Midbrain (tissue), 1 donor: ENCODE measurements around the gene PPP2R3B.
A peak's percentile ranks its signal among the peaks of the same experiment; 100 is the strongest.
"Not testable (repeated sequence)": the region's sequence is repeated elsewhere in the genome, so short reads cannot be mapped to it uniquely, and the experiment has no call there.

ENCODE experiments used
- DNase-seq: peaks from one replicate; lab custom pipeline; 2025; lab: John Stamatoyannopoulos, UW

PPP2R3B gene

GRCh38 chrX:405149-405548, 18.4 kb upstream of the PPP2R3B start:
- no peak for DNase-seq

DNA sequence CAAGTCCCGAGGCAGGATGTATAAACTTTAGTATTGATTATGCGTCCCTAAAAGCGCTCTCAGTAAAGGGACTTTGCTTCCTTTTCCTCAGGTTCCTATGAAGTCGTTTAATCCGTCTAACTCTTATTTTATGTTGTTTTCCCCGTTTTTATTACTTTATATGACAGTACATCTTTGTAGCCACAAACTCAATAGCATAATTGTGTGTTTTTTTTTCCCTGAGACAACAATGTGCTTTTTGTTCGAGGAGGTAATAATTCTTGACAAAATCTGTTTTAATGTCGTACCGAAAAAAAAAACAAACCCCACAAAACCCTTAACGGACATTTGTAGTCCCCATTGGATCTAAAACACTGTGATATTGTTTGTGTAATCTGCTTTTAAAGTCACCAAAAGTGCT, 17.9 kb upstream of the PPP2R3B start:
- no peak for DNase-seq

DNA sequence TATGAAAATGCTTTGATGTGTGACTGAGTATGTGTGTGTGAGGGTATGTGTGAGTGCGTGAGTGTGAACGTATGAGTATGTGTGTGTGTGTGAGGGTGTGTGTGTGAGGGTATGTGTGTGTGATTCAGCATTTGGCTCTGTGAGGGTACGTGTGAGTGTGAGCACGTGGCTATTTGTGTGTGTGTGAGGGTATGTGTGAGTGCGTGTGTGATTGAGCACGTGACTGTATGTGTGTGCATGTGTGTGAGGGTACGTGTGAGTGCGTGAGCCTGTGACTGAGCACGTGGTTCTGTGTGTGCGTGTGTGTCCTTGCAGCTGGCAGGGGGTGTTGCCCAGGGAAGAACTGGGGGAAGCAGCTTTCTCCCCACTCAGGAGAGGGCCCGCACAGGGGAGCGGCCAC, 16.1 kb upstream of the PPP2R3B start:
- no peak for DNase-seq

- DNase-seq: no peak
These were observed 13.6 kb upstream of the PPP2R3B start for GRCh38 chrX:400258-400657.

DNA sequence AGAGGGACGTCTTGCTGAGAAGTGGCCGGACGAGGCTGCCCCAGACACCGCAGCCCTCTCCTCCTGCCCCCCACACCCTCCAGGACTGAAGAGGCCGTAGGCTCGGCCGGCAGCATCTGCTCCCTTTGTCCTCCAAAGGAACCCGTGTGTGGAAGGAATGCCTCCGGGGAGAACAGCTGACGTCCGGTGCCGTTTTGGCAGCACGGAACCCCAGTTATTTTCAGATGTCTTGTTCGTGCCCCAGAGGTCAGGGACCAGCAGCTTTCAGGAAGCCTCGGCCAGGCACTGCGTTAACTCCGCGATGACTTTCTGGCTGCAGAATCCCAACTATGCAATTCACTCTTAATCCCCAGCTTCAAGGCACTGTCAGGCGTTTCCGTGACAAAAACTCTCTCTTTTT, 10.9 kb upstream of the PPP2R3B start:
- no peak for DNase-seq

DNA sequence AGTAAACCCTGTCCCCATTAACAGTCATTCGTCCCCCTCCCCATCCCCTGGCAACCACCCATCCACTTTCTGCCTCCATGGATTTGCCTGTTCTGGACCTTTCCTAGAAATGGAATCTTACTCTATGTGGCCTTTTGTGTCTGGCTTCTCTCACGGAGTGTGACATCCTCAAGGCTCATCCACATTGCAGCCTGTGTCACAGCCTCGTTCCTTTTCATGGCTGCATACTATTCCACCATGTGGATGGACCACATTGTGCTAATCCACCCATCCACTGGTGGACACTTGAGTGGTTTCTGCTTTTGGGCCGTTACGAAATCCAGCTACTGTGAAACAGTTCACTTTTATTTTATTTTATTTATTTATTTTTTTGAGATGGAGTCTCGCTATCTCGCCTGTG, 8.1 kb upstream of the PPP2R3B start:
- no peak for DNase-seq

DNA sequence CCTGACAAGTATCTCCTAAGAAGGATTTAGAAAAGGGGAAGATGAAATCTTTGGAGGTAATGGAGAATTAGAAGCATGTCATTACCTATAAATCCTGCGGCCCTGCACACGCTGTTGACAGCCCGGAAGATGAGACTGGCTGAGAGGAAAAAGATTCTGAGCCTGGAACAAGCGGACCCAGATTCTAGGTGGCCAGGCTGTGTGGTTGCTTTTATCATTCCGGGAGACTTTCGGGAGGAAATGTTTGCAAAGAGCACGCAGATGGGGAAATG, 5.8 kb upstream of the PPP2R3B start:
- no peak for DNase-seq

DNA sequence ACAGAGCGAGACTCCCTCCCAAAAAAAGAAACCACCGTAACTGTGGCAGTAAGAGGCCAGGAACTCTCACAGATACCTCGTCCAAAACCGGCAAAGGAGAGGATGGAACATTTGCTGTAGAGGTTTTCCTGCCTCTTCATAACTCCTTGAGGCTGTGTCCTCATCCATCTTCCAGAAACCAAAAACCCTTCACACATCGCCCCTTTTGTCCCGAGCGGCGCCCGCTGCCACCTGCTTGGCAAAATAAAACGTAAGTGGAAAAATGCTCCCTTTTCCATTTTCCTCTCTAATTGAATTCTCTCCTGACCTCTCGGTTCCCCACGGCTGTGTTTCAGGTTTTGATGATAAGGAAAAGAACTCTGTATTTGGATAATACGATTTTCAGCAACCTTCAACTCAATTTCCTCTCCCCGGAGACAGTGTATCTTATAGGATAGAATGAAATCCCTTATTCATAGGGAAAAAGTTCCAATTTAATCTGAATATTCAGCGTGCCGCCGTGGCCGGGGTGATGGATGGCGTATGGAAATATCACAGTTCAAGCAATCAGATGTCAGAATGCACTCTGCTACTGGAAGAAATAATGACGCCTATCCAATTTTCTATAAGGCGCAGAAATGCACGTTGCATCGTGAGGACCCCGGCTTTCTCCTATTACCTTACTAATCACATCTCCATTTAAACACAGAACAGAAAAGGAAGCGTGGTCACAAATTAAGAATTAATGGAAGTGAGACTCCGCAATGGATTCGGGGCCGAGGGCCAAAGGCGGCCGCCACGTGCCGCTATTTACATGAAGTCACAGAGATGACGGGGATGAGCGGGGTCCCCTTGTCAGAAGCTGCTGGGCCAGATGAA, 5.2 kb upstream of the PPP2R3B start:
- DNase-seq: no peak

- DNase-seq: no peak
These were observed 3.8 kb upstream of the PPP2R3B start for GRCh38 chrX:390459-390858.

GRCh38 chrX:389021-389441, 2.3 kb upstream of the PPP2R3B start:
- peak; percentile 83 for DNase-seq

GRCh38 chrX:387729-388128, 1.0 kb upstream of the PPP2R3B start:
- DNase-seq: no peak

DNA sequence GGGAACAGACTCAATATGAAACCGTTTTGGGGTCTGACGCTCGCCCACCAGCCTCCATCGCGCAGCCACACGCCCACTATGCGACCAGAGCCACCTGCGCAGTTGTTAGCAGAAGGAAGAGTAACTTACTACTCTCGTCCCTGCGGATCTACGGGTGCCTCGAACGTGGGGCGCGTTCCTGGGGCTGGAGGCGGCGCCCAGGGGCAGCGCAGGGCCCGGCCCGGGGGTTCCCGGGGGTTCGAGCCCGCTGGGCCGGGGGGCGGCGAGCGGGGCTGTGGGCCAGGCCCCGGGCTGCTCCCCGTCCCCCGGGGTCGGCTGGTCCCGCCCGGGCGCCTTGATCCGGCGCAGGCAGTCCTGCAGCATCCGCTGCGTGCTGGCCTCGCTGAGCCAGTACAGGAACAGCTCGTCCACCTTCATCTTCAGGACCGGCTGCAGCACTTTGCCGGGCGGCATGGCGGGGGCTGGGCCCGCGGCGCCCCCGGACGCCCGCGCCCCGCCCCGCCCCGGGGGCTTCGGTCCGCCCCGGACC, 404 bp downstream of the PPP2R3B start:
- no peak for DNase-seq

DNA sequence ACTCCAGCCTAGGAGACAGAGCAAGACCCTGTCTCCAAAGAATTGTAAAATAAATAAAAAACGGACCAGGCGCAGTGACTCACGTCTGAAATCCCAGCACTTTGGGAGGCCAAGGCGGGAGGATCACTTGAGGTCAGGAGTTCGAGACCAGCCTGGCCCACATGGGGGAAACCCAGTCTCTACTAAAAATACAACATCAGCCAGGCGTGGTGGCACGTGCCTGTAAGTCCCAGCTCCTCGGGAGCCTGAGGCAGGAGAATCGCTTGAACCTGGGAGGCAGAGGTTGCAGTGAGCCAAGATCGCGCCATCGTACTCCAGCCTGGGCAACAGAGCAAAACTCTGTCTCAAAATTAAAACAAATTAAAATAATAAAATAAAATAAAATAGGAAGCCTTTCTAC, 971 bp downstream of the PPP2R3B start:
- not testable (repeated sequence) for DNase-seq

DNA sequence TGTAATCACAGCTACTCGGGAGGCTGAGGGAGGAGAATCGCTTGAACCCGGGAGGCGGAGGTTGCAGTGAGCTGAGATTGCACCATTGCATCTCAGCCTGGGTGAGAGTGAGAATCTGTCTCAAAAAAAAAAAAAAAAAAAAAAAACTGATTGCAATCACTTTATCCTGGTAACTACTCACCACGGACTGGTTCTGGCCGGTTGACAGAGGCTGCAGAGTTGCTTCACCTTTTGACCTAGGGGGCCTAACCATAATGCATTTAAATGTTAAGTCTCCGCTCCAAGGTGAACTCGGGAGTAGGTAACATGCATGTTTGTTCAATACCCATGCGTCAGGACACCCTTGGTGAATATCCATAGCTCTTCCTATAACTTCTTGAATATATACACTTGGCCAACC, 1.8 kb downstream of the PPP2R3B start:
- DNase-seq: no peak

DNA sequence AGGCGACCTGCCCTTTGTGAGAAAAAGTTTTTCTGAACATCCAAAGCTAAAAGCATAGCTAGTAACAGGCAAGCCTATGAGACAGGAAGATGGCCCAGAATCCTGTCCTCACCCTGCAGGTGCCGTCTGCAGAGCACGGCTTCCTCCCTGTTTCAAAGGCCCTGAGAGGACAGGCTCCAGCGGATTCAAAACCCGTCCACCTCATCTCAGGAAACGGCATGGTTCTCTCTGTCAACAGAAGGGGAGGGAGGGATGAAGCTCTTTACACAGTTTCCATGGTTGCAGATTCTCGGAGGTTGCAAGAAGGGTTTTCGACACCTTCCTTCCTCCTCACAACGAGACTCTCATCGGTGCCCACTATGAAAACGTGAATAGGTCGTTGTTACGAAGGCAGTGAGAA, 8.3 kb downstream of the PPP2R3B start:
- DNase-seq: no peak

DNA sequence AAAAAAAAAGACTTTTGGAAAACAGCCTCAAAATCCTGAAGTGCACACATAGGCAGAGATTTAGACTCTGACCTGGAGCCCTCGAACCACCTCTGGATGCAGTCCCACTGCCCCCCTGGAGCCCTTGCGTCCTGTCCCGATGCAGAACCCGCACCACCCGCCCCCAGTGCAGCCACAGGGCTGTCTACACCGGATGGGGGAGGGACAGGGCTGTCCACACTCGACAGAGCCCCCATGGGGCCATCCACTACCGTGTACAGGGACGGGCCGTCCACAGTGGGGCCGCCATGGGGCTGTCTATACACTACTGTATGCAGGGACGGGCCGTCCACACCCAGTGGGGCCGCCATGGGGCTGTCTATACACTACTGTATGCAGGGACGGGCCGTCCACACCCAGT, 10.5 kb downstream of the PPP2R3B start:
- not testable (repeated sequence) for DNase-seq

DNA sequence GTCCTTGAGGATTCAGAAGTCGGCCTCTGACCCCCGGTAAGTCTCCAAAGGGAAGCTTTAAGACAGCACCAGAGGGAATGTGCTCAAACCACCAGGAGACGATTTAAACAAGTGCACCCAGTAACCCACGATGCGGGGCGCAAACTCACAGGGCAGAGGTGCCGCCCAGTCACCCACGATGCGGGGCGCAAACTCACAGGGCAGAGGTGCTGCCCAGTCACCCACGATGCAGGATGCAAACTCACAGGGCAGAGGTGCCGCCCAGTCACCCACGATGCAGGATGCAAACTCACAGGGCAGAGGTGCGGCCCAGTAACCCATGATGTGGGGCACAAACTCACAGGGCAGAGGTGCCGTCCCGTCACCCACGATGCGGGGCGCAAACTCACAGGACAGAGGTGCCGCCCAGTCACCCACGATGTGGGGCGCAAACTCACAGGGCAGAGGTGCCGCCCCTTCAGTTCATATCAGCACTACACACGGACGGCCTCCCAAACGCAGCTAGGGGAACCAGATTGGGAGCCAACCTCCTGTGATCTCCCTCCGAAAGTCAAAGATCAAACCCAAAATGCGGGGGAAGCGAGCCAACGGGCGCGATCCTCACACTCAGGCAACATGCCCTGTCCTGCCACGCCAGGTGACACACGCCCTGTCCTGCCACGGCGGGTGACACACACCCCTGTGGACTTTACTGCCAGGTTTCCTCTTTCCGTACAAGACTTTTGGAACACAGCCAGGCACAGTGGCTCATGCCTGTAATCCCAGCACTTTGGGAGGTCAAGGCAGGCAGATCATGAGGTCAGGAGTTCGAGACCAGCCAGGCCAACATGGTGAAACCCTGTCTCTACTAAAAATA, 11.3 kb downstream of the PPP2R3B start:
- no peak for DNase-seq

DNA sequence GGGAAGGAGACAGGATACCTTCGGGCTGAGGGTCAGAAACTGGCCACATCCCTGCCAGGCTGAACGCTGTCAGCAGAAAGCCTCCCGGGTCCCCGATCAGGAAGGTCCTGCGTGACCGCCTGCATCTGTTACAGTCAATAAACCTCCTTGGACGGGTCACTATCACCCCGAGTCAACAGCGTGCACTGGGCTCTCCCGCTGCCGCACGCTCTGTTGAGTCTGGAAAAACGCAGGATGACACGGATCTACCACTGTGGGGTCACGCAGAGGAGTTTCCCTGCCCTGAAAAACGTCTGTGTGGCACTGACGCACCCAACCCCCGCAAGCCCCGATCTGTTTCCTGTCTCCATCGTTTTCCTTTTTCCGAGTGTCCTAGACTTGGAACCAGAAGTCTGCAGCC, 12.1 kb downstream of the PPP2R3B start:
- no peak for DNase-seq

DNA sequence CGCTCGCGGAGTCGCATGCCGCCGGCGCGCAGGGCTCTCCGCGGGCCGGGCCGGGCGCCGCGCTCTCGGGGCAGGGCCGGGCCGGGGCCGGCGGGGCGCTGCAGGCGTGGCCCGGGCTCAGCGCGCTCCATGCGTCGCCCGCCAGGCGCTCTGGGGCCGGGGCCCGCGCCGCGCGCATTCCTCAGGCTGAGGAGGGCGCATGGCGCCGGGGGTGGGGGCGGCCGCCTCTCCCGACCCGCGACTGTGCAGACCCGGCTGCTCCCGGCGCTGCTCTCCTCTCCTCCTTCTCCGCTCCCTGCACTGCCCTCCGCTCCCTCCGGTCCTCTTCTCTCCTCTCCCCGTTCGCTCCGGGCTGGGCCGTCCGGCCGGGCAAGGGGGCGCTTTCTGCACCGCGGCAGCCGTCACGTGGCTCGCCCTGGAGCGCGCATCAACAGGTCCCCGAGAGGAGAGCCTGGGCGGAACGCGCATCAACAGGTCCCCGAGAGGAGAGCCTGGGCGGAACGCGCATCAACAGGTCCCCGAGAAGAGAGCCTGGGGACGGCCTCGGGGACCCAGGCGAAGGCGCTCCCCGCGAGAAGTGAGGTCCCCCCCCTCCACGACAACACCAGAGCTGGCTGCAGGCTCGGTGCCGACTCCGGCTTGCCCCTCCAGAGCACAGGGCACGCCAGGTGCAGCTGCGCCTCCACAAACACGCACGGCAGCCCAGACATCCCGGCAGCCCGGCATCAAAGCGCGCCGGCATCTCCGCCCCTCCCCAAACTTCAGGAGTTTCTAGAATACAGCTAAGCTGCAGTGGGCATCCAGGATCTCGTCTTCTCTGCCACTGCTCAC, 12.9 kb downstream of the PPP2R3B start:
- DNase-seq: no peak

DNA sequence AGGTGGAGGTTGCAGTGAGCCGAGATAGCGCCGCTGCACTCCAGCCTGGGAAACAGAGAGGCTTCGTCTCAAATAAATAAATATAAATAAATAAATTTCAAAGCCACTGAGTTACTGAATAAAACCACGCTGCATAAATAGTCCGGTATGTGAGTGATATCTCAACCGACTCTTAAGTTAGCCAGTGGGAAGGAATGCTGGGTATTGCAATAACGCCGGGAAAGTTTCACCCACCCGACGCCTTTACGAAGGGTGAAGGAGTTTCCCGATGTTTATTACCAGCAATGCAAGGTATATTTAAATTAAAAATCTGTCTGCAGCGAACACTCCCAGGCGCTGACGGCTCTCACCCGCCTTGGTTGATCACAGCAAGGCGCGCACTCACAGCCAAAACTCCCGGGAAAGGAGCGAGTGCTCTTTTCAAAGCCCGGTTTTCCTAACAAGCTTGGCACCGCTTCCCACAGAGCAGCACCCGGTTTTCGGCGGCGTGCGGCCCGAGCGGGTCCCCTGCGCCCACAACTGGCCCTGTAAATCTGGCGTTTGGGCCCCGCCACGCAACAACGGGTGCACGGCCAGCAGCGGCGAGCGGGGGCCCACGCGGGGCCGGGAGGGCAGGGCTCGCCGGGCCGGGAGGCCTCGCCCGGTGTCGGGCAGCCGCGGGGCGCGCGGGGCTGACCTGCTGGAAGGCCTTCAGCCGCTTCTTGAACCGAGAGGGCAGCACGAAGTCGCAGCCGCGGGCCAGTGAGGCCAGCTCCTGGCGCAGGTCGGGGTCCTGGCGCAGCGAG, 13.7 kb downstream of the PPP2R3B start:
- DNase-seq: no peak

DNA sequence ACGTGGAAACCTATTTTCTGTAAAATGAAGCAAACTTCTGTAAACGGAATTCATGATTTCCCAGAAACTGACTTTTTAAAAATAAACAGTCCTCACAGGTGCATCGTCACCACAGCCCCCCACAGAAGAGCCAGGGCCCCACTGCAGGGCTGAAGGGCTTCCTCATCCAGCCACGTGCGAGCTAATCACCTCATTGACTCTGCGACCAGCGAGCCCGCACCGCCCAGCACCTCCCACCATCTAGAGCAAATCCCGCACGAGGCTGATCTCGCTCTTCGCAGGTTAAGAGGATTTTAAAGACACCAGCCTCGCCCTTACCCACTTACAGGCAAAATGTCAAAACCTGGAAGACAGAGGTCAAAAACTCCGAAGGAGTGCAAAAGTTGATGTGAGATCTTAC, 14.8 kb downstream of the PPP2R3B start:
- DNase-seq: no peak
